GM23338 (cell line): Measurements from ENCODE around the gene MPST. TPM values are rescaled to one million over a fixed set of nuclear protein-coding genes. Genes with fewer than 3 reads are reported as not detected.
A peak's percentile ranks its signal among the peaks of the same experiment; 100 is the strongest.

Experiments used
- ATAC-seq: fragments of 200-7000 bp; cut with Tn5 transposase; 3 replicates; pipeline ENCODE4 v1.9.1; 2020
- DNase-seq: peaks from one replicate; pipeline ENCODE4 v3.0.0-alpha.2; 2015; ENCODE audit warnings: low spot score
- H2AFZ ChIP-seq: fragments of 200-600 bp; sonication (generic); 2 replicates; pipeline ENCODE4 v1.8.0; 2016; ENCODE audit warnings: antibody characterized with exemption, mild to moderate bottlenecking, moderate library complexity
- H3F3A ChIP-seq: fragments of 200-600 bp; sonication (generic); replicated peaks from 2 replicates; pipeline ENCODE4 v1.8.0; 2017; ENCODE audit warnings: antibody characterized with exemption, mixed run types, low read depth
- H3K27ac ChIP-seq: fragments of 200-600 bp; sonication (generic); 2 replicates; pipeline ENCODE4 v1.6.1; 2016; ENCODE audit warnings: low read depth
- H3K27me3 ChIP-seq: fragments of 200-600 bp; sonication (generic); 2 replicates; pipeline ENCODE4 v1.8.0; 2016; ENCODE audit warnings: mild to moderate bottlenecking, mixed run types, moderate library complexity; ENCODE audit not compliant: insufficient read depth
- H3K36me3 ChIP-seq: fragments of 200-600 bp; sonication (generic); 2 replicates; pipeline ENCODE4 v1.8.0; 2016; ENCODE audit warnings: mild to moderate bottlenecking; ENCODE audit not compliant: insufficient read depth
- H3K4me1 ChIP-seq: fragments of 200-600 bp; sonication (generic); 2 replicates; pipeline ENCODE4 v1.8.0; 2016; ENCODE audit warnings: mild to moderate bottlenecking, moderate library complexity; ENCODE audit not compliant: insufficient read depth
- H3K4me2 ChIP-seq: fragments of 200-600 bp; sonication (generic); 2 replicates; pipeline ENCODE4 v1.7.1; 2017; ENCODE audit warnings: mixed run types
- H3K4me3 ChIP-seq: fragments of 200-600 bp; sonication (generic); 2 replicates; pipeline ENCODE4 v1.6.1; 2016; ENCODE audit warnings: mixed run types
- H3K79me2 ChIP-seq: fragments of 200-600 bp; sonication (generic); replicated peaks from 2 replicates; pipeline ENCODE4 v1.8.0; 2017; ENCODE audit warnings: mild to moderate bottlenecking; ENCODE audit not compliant: insufficient read depth
- H3K9me2 ChIP-seq: fragments of 200-600 bp; sonication (generic); 2 replicates; pipeline ENCODE4 v1.8.0; 2017; ENCODE audit not compliant: insufficient read depth
- H4K20me1 ChIP-seq: fragments of 200-600 bp; sonication (generic); replicated peaks from 2 replicates; pipeline ENCODE4 v1.8.0; 2017; ENCODE audit warnings: mild to moderate bottlenecking; ENCODE audit not compliant: insufficient read depth
- H3K27ac Mint-ChIP-seq: 2 replicates; pipeline ENCODE4 v1.8.0; 2020; ENCODE audit warnings: inconsistent platforms, mild to moderate bottlenecking, moderate library complexity, mixed read lengths
- H3K27me3 Mint-ChIP-seq: 3 replicates; pipeline ENCODE4 v1.8.0; 2022; ENCODE audit warnings: low read depth, mild to moderate bottlenecking, moderate library complexity, mixed read lengths, inconsistent platforms; ENCODE audit not compliant: insufficient read depth, poor library complexity
- H3K36me3 Mint-ChIP-seq: 3 replicates; pipeline ENCODE4 v1.8.0; 2021; ENCODE audit warnings: low read depth, mild to moderate bottlenecking, inconsistent platforms, moderate library complexity, mixed read lengths
- H3K4me1 Mint-ChIP-seq: 3 replicates; pipeline ENCODE4 v1.8.0; 2020; ENCODE audit warnings: mild to moderate bottlenecking, inconsistent platforms, mixed read lengths
- H3K4me3 Mint-ChIP-seq: 3 replicates; pipeline ENCODE4 v1.8.0; 2021; ENCODE audit warnings: moderate library complexity, mild to moderate bottlenecking, inconsistent platforms, mixed read lengths
- H3K9me3 Mint-ChIP-seq: 3 replicates; pipeline ENCODE4 v1.8.0; 2020; ENCODE audit warnings: moderate library complexity, mild to moderate bottlenecking, inconsistent platforms, mixed read lengths
- CREB1 ChIP-seq: fragments of 250-450 bp; sonication (Bioruptor Pico); IDR thresholded peaks from 2 replicates; pipeline ENCODE4 v1.5.0; 2020; ENCODE audit warnings: low read depth, mild to moderate bottlenecking, moderate library complexity
- JUNB ChIP-seq: IDR thresholded peaks from one replicate; pipeline ENCODE4 v1.6.1; 2016; ENCODE audit warnings: antibody characterized with exemption; ENCODE audit not compliant: unreplicated experiment
- NANOG ChIP-seq: IDR thresholded peaks from 2 replicates; pipeline ENCODE4 v1.6.1; 2016; ENCODE audit warnings: antibody characterized with exemption, borderline replicate concordance
- POLR2AphosphoS5 ChIP-seq: IDR thresholded peaks from 2 replicates; pipeline ENCODE4 v1.6.1; 2016; ENCODE audit warnings: antibody characterized with exemption, low read depth
- ZNF114 ChIP-seq: fragments of 250-450 bp; sonication (Bioruptor Pico); IDR thresholded peaks from 2 replicates; pipeline ENCODE4 v1.5.0; 2020; ENCODE audit warnings: mild to moderate bottlenecking, moderate library complexity
- ZNF331 ChIP-seq: fragments of 250-450 bp; sonication (Bioruptor Pico); IDR thresholded peaks from 2 replicates; pipeline ENCODE4 v1.5.0; 2020; ENCODE audit warnings: low read depth, mild to moderate bottlenecking, moderate library complexity
- polyA plus RNA-seq: library from polyadenylated mRNA; unstranded; fragments of >200 nt; fragmentation: Nextera tagmentation; extraction: Ambion mirVana; gene quantifications from 2 replicates; pipeline ENCODE4 v1.2.1, GENCODE V29; 2016
- total RNA-seq: library from RNA; depleted of rRNA; stranded (reverse); fragments of >200 nt; shearing (Covaris generic); gene quantifications from 2 replicates; pipeline ENCODE4 v1.2.3, GENCODE V29; 2014
- TF ChIP-seq, protein P1 (sequence below): fragments of 250-450 bp; sonication (Bioruptor Pico); IDR thresholded peaks from 2 replicates; pipeline ENCODE4 v1.5.0; 2020; ENCODE audit warnings: mild to moderate bottlenecking, moderate library complexity
- TF ChIP-seq, protein P2 (sequence below), 2 experiments: fragments of 200-600 bp in 1 of 2; sonication (generic) in 1 of 2; conservative IDR thresholded peaks; 2 replicates each; pipeline versions ENCODE4 v1.5.1 to v1.6.1; 2016 to 2017; ENCODE audit warnings: antibody characterized with exemption in 2 of 2, low read depth in 2 of 2, mild to moderate bottlenecking in 2 of 2, moderate library complexity in 1 of 2
- TF ChIP-seq, protein P3 (sequence below): IDR thresholded peaks from one replicate; pipeline ENCODE4 v1.6.1; 2018; ENCODE audit warnings: antibody characterized with exemption; ENCODE audit not compliant: unreplicated experiment

The MPST gene
- total and polyA plus RNA-seq, 2 experiments from 2014 or later: 86.2 to 158 TPM

DNA sequence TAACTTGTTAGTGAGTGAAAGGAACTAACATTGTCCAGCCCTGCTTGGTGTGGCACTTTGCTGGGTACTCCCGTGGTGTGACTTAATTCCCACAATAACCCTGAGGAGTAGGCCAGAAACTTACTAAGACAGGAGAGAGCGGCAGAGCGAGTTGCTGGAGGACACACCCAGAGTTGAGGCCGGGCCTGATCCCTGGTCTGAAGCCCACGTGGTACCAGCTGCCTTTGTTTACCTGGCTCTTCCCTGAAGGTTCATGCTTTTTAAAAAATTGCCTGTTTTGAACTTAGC lies 594 bp downstream of the MPST start (continued):
- TF ChIP-seq, protein P1, sequence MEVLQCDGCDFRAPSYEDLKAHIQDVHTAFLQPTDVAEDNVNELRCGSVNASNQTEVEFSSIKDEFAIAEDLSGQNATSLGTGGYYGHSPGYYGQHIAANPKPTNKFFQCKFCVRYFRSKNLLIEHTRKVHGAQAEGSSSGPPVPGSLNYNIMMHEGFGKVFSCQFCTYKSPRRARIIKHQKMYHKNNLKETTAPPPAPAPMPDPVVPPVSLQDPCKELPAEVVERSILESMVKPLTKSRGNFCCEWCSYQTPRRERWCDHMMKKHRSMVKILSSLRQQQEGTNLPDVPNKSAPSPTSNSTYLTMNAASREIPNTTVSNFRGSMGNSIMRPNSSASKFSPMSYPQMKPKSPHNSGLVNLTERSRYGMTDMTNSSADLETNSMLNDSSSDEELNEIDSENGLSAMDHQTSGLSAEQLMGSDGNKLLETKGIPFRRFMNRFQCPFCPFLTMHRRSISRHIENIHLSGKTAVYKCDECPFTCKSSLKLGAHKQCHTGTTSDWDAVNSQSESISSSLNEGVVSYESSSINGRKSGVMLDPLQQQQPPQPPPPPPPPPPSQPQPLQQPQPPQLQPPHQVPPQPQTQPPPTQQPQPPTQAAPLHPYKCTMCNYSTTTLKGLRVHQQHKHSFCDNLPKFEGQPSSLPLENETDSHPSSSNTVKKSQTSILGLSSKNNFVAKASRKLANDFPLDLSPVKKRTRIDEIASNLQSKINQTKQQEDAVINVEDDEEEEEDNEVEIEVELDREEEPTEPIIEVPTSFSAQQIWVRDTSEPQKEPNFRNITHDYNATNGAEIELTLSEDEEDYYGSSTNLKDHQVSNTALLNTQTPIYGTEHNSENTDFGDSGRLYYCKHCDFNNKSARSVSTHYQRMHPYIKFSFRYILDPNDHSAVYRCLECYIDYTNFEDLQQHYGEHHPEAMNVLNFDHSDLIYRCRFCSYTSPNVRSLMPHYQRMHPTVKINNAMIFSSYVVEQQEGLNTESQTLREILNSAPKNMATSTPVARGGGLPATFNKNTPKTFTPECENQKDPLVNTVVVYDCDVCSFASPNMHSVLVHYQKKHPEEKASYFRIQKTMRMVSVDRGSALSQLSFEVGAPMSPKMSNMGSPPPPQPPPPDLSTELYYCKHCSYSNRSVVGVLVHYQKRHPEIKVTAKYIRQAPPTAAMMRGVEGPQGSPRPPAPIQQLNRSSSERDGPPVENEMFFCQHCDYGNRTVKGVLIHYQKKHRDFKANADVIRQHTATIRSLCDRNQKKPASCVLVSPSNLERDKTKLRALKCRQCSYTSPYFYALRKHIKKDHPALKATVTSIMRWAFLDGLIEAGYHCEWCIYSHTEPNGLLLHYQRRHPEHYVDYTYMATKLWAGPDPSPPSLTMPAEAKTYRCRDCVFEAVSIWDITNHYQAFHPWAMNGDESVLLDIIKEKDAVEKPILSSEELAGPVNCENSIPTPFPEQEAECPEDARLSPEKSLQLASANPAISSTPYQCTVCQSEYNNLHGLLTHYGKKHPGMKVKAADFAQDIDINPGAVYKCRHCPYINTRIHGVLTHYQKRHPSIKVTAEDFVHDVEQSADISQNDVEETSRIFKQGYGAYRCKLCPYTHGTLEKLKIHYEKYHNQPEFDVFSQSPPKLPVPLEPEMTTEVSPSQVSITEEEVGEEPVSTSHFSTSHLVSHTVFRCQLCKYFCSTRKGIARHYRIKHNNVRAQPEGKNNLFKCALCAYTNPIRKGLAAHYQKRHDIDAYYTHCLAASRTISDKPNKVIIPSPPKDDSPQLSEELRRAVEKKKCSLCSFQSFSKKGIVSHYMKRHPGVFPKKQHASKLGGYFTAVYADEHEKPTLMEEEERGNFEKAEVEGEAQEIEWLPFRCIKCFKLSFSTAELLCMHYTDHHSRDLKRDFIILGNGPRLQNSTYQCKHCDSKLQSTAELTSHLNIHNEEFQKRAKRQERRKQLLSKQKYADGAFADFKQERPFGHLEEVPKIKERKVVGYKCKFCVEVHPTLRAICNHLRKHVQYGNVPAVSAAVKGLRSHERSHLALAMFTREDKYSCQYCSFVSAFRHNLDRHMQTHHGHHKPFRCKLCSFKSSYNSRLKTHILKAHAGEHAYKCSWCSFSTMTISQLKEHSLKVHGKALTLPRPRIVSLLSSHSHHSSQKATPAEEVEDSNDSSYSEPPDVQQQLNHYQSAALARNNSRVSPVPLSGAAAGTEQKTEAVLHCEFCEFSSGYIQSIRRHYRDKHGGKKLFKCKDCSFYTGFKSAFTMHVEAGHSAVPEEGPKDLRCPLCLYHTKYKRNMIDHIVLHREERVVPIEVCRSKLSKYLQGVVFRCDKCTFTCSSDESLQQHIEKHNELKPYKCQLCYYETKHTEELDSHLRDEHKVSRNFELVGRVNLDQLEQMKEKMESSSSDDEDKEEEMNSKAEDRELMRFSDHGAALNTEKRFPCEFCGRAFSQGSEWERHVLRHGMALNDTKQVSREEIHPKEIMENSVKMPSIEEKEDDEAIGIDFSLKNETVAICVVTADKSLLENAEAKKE (CRISPR knock-in tag): no peak
- TF ChIP-seq NANOG: no peak
- no peak for TF ChIP-seq POLR2AphosphoS5
- TF ChIP-seq CREB1 (CRISPR knock-in tag): no peak
- TF ChIP-seq, protein P2, sequence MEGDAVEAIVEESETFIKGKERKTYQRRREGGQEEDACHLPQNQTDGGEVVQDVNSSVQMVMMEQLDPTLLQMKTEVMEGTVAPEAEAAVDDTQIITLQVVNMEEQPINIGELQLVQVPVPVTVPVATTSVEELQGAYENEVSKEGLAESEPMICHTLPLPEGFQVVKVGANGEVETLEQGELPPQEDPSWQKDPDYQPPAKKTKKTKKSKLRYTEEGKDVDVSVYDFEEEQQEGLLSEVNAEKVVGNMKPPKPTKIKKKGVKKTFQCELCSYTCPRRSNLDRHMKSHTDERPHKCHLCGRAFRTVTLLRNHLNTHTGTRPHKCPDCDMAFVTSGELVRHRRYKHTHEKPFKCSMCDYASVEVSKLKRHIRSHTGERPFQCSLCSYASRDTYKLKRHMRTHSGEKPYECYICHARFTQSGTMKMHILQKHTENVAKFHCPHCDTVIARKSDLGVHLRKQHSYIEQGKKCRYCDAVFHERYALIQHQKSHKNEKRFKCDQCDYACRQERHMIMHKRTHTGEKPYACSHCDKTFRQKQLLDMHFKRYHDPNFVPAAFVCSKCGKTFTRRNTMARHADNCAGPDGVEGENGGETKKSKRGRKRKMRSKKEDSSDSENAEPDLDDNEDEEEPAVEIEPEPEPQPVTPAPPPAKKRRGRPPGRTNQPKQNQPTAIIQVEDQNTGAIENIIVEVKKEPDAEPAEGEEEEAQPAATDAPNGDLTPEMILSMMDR (conservative IDR thresholded peaks at IDR 0.05; ENCODE audit: low read depth in 2 of 2): no peak
- no peak for TF ChIP-seq JUNB

DNA sequence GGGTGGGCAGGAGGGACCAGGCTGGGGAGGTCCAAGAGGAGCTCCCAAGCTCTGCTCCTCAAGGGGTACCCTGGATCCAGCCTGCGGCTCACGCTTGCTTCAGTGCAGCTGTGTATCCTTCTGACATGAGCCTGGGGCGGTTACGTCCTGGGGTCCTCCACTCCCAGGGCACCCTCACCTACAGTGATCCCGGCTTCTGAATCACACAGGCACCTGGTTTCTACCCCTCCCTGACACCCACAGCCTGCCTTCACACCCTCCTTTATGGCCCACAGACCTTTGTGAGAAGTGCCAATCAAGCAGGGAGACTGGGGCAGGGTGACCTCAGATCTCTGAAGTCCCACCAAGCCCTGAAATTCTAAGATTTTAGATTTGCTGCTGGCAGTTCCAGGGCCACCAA lies 1.5 kb downstream of the MPST start:
- no peaks in the 10 kb centered on the region for H3K9me3 Mint-ChIP-seq
- Histone ChIP-seq H3K4me1 (peaks cover 12% of the 10 kb centered on the region; the same call in 1 of the 2 replicates), H3K79me2 (peaks cover 39% of the 10 kb centered on the region), H2AFZ (no peak overlapping the region), H4K20me1 (no peaks in the 10 kb centered on the region; the same call in 1 of the 2 replicates), H3K27me3 (no peaks in the 10 kb centered on the region), H3K4me2 (peak overlapping the region; percentile 85; the same call in 1 of the 2 replicates), H3F3A (no peaks in the 10 kb centered on the region), H3K9me2 (no peaks in the 10 kb centered on the region), H3K27ac (no peak overlapping the region), H3K4me3 (peak overlapping the region; percentile 75; the same call in 1 of the 2 replicates), H3K36me3 (no peaks in the 10 kb centered on the region)
- H3K4me1 Mint-ChIP-seq: peaks cover 16% of the 10 kb centered on the region; the same call in 2 of the 3 replicates
- no peak overlapping the region for H3K27ac Mint-ChIP-seq
- H3K36me3 Mint-ChIP-seq: peaks cover 31% of the 10 kb centered on the region
- no peak overlapping the region for H3K4me3 Mint-ChIP-seq
- H3K27me3 Mint-ChIP-seq: peaks cover 16% of the 10 kb centered on the region
- ATAC-seq (no peak), DNase-seq (no peak)
- TF ChIP-seq ZNF331 (CRISPR knock-in tag) (no peak), ZNF114 (CRISPR knock-in tag) (no peak)
- TF ChIP-seq, protein P3, sequence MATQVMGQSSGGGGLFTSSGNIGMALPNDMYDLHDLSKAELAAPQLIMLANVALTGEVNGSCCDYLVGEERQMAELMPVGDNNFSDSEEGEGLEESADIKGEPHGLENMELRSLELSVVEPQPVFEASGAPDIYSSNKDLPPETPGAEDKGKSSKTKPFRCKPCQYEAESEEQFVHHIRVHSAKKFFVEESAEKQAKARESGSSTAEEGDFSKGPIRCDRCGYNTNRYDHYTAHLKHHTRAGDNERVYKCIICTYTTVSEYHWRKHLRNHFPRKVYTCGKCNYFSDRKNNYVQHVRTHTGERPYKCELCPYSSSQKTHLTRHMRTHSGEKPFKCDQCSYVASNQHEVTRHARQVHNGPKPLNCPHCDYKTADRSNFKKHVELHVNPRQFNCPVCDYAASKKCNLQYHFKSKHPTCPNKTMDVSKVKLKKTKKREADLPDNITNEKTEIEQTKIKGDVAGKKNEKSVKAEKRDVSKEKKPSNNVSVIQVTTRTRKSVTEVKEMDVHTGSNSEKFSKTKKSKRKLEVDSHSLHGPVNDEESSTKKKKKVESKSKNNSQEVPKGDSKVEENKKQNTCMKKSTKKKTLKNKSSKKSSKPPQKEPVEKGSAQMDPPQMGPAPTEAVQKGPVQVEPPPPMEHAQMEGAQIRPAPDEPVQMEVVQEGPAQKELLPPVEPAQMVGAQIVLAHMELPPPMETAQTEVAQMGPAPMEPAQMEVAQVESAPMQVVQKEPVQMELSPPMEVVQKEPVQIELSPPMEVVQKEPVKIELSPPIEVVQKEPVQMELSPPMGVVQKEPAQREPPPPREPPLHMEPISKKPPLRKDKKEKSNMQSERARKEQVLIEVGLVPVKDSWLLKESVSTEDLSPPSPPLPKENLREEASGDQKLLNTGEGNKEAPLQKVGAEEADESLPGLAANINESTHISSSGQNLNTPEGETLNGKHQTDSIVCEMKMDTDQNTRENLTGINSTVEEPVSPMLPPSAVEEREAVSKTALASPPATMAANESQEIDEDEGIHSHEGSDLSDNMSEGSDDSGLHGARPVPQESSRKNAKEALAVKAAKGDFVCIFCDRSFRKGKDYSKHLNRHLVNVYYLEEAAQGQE: no peak
